GM12875 (cell line): ENCODE data around the gene TXLNA.

Experiments used
- H3K4me3 ChIP-seq: one replicate; pipeline ENCODE4 v1.5.1; 2011; ENCODE audit warnings: low read depth, low read length, control low read depth
- TF ChIP-seq, protein P1 (sequence below): IDR thresholded peaks from 2 replicates; pipeline ENCODE4 v1.5.1; 2011; ENCODE audit warnings: low read depth, mild to moderate bottlenecking, control low read depth, inconsistent platforms, low read length, moderate library complexity, borderline replicate concordance; ENCODE audit not compliant: insufficient read depth

Gene TXLNA

DNA sequence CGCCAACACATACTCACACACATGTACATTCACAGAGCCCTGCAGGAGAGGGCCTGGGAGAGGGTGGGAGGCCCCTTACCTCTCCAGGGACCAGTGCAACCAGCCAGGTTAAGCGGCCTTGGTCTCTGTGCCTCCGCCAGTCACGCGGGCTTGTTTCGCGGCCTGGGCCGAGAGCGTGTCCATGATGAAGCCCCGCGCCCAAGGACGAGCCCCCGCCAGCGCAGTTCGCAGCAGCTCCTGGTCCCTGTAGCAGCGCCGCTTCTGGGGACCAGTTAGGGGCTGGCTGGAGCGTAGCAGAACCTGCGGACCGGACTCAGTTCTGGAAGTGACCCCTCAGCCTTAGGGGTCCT, 60.3 kb downstream of the TXLNA start:
- no peak overlapping the region for H3K4me3 ChIP-seq
- TF ChIP-seq, protein P1, sequence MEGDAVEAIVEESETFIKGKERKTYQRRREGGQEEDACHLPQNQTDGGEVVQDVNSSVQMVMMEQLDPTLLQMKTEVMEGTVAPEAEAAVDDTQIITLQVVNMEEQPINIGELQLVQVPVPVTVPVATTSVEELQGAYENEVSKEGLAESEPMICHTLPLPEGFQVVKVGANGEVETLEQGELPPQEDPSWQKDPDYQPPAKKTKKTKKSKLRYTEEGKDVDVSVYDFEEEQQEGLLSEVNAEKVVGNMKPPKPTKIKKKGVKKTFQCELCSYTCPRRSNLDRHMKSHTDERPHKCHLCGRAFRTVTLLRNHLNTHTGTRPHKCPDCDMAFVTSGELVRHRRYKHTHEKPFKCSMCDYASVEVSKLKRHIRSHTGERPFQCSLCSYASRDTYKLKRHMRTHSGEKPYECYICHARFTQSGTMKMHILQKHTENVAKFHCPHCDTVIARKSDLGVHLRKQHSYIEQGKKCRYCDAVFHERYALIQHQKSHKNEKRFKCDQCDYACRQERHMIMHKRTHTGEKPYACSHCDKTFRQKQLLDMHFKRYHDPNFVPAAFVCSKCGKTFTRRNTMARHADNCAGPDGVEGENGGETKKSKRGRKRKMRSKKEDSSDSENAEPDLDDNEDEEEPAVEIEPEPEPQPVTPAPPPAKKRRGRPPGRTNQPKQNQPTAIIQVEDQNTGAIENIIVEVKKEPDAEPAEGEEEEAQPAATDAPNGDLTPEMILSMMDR = no peak

DNA sequence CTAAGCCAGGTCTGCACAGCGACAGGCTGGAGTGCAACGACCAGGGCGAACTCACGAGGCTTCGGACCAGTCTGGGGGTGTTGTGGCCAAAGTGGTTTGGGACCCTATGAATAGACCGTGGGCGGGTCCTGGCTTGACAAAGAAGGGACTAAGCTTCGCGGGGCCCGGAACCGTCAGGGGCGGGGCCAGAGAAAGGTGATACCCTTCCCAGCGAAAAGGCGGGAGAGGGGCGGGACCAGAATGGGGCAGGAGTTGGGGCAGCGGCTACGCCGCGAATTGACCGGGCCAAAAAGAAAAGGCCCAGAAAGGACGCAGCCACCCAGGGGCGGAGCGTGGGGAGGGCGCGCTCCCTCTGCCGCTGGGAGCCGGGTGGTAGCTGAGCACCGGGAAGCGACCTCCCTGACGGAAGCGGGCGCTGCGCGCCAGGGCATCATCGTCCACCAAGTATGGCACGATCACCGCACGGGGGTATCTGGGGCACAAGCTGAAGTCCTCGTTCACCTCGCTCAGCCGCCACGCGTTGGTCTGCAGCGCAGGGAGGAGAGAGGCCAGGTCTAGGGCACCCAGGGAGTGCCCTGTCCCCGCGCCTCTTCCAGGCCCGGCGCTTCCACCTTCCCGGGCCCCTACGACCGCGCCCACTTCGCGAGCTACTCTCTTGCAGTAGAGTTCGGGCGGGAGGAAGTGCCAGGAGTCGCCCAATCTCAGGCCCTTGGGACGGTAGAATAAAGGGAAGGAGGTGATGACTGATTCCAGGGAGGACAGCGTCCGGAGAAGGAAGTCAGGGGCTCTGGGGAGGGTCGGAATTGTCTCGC, 60.9 kb downstream of the TXLNA start:
- peak overlapping the region; percentile 61 for H3K4me3 ChIP-seq
- TF ChIP-seq, protein P1 = no peak

DNA sequence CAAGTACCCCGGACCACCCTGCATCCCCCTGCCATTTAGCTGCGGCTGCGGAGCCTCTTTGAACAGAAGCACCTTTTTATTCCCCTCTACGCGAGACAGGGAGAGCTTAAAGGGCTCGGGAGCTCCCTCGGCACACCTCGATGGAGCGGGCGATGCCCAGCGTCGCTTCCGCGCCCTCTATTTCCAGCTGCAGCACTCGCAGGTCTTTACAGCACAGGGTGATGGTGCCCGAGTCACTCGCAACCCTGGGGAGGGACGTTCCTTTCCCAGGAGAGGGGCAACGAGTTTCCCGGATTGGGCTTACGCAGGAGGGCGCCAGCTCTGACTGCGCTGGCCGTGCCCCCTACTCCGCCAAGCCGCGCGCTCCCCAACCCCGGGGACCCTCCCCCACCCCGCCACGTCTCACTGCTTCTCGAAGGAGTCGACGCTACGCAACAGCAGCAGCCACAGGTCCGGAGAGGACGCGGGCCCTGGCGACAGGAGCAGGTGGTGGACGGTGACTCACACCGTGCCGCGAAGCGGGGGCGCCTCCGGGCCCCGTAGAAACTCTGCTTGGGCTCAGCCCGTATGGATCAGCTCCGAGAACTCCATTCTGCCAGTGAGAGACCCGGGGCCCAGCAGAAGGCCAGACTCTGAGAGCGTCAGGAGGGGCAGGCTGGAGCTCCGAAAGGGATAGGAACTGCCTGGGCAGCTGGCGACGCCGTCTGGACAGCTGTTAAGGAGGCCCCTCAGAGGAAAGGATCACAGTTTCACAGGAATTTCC, 61.7 kb downstream of the TXLNA start:
- TF ChIP-seq, protein P1 = no peak
- H3K4me3 ChIP-seq = peak overlapping the region; percentile 61

DNA sequence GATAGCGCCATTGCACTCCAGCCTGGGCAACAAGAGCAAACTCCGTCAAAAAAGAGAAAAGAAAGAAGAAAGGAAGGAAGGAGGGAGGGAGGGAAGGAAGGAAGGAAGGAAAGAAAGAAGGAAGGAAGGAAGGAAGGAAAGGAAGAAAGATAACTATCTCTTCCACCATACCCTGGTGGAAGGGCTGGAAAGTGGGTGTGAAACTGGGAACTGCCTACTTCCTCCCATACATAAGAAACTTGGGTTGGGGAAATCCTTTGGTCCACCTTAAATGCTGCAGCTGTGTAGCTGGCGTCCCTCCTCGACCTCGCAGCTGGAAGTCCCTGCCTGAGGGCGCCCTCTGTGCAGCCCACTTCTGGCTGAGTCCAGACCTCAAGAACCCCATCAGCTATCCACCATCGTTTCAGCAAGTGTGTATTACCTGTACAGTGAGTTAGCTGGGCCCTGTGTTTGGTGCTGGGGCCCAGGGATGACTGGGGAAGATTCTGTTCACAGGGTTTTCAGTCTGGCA, 62.9 kb downstream of the TXLNA start:
- TF ChIP-seq, protein P1 = no peak
- H3K4me3 ChIP-seq = no peak overlapping the region

DNA sequence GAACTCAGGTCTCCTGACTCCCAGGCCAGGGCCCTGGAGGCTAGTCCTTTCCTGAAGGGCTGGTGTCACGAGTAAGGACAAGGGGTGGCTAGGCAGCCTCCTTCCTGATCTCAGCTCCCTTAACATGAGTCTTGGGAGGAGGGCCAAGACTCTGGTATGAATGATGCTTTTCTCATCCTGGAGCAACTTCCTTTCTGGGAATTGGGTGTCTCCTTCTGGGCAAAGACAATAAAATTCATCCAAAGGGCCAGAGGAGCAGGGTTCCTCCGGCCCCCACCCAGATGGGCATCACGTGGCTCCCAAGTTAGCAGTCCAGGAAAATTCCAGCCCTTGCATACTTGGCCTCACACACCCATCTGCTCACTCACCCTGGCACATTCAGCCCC, 67.4 kb downstream of the TXLNA start, which contains the start of gene FAM167B:
Gene FAM167B (plus strand): TSS at position 335 of the 386 bp plus-strand sequence. CDS start 200 bp downstream, outside the sequence.
- TF ChIP-seq, protein P1 = no peak
- H3K4me3 ChIP-seq = no peak within 1 kb of the TSS

DNA sequence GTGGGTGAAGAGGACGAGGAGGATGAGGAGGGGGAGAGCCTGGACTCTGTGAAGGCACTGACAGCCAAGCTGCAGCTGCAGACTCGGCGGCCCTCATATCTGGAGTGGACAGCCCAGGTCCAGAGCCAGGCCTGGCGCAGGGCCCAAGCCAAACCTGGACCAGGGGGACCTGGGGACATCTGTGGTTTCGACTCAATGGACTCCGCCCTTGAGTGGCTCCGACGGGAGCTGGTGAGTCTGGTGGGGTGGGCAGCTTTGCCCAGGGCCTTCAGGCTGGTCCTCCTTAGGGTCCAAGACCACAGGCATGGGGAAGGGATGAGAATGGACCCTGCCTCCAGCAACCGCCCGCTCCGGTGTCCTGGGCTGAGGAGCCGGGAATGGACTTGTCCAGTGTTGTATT, 68.0 kb downstream of the TXLNA start:
- H3K4me3 ChIP-seq = no peak overlapping the region
- TF ChIP-seq, protein P1 = no peak
